Measurements from ENCODE around the gene KRT38.
"Not testable (repeated sequence)": the region's sequence is repeated elsewhere in the genome, so short reads cannot be mapped to it uniquely, and the experiment has no call there.

Gene KRT38

GRCh38 chr17:41444186-41444585, 3.4 kb upstream of the KRT38 start:
- Mint-ChIP-seq H3K27me3 (no peaks in the 10 kb centered on the region), H3K9me3 (no peaks in the 10 kb centered on the region), H3K27ac (no peak overlapping the region), H3K36me3 (no peaks in the 10 kb centered on the region), H3K4me1 (no peaks in the 10 kb centered on the region), H3K4me3 (no peak overlapping the region)

- Mint-ChIP-seq H3K27ac (no peak overlapping the region), H3K36me3 (no peaks in the 10 kb centered on the region), H3K4me1 (no peaks in the 10 kb centered on the region), H3K27me3 (no peaks in the 10 kb centered on the region), H3K4me3 (no peak overlapping the region), H3K9me3 (no peaks in the 10 kb centered on the region)
These were observed 2.0 kb upstream of the KRT38 start for GRCh38 chr17:41442739-41443138.

GRCh38 chr17:41439375-41439774, 1.4 kb downstream of the KRT38 start:
- Mint-ChIP-seq H3K4me3 (no peak overlapping the region), H3K36me3 (no peaks in the 10 kb centered on the region), H3K27me3 (no peaks in the 10 kb centered on the region), H3K27ac (no peak overlapping the region), H3K4me1 (peaks cover 6% of the 10 kb centered on the region), H3K9me3 (no peaks in the 10 kb centered on the region)

- Mint-ChIP-seq H3K9me3 (no peaks in the 10 kb centered on the region), H3K27ac (no peak overlapping the region), H3K36me3 (no peaks in the 10 kb centered on the region), H3K4me1 (peaks cover 7% of the 10 kb centered on the region), H3K4me3 (no peak overlapping the region), H3K27me3 (no peaks in the 10 kb centered on the region)
These were observed 3.0 kb downstream of the KRT38 start for GRCh38 chr17:41437769-41438168.

GRCh38 chr17:41437254-41437653, 3.5 kb downstream of the KRT38 start:
- Mint-ChIP-seq H3K9me3 (no peaks in the 10 kb centered on the region), H3K27me3 (no peaks in the 10 kb centered on the region), H3K4me1 (peaks cover 7% of the 10 kb centered on the region), H3K36me3 (no peaks in the 10 kb centered on the region), H3K27ac (no peak overlapping the region), H3K4me3 (no peak overlapping the region)

GRCh38 chr17:41434415-41434814, 6.4 kb downstream of the KRT38 start:
- Mint-ChIP-seq H3K4me1 (peaks cover 7% of the 10 kb centered on the region), H3K27me3 (peaks cover 3% of the 10 kb centered on the region), H3K9me3 (no peaks in the 10 kb centered on the region), H3K36me3 (no peaks in the 10 kb centered on the region), H3K27ac (peak overlapping the region; percentile 57), H3K4me3 (no peak overlapping the region)

- Mint-ChIP-seq H3K4me3 (no peak overlapping the region), H3K27ac (no peak overlapping the region), H3K36me3 (no peaks in the 10 kb centered on the region), H3K27me3 (peaks cover 3% of the 10 kb centered on the region), H3K9me3 (no peaks in the 10 kb centered on the region), H3K4me1 (peaks cover 7% of the 10 kb centered on the region)
These were observed 6.8 kb downstream of the KRT38 start for GRCh38 chr17:41434005-41434404.

- peaks cover 3% of the 10 kb centered on the region for H3K27me3 Mint-ChIP-seq
- no peak overlapping the region for H3K27ac Mint-ChIP-seq
- no peaks in the 10 kb centered on the region for H3K36me3 Mint-ChIP-seq
- no peaks in the 10 kb centered on the region for H3K9me3 Mint-ChIP-seq
- H3K4me1 Mint-ChIP-seq = peaks cover 7% of the 10 kb centered on the region
- no peak overlapping the region for H3K4me3 Mint-ChIP-seq
These were observed 7.2 kb downstream of the KRT38 start for GRCh38 chr17:41433586-41433985.

- H3K27me3 Mint-ChIP-seq, H3K36me3 Mint-ChIP-seq, H3K4me1 Mint-ChIP-seq, H3K4me3 Mint-ChIP-seq, H3K9me3 Mint-ChIP-seq, H3K27ac Mint-ChIP-seq: not testable (repeated sequence)
These were observed 10.4 kb downstream of the KRT38 start for GRCh38 chr17:41430376-41430775.

- no peaks in the 10 kb centered on the region for H3K36me3 Mint-ChIP-seq
- H3K27ac Mint-ChIP-seq = no peak overlapping the region
- no peaks in the 10 kb centered on the region for H3K9me3 Mint-ChIP-seq
- H3K4me1 Mint-ChIP-seq = peaks cover 4% of the 10 kb centered on the region
- no peak overlapping the region for H3K4me3 Mint-ChIP-seq
- H3K27me3 Mint-ChIP-seq = peaks cover 3% of the 10 kb centered on the region
These were observed 11.1 kb downstream of the KRT38 start for GRCh38 chr17:41429667-41430066.

GRCh38 chr17:41428591-41429291, 12.0 kb downstream of the KRT38 start:
- H3K27me3 Mint-ChIP-seq = peaks cover 3% of the 10 kb centered on the region
- H3K36me3 Mint-ChIP-seq = no peaks in the 10 kb centered on the region
- no peaks in the 10 kb centered on the region for H3K4me1 Mint-ChIP-seq
- H3K27ac Mint-ChIP-seq = no peak overlapping the region
- no peaks in the 10 kb centered on the region for H3K9me3 Mint-ChIP-seq
- H3K4me3 Mint-ChIP-seq = no peak overlapping the region

- Mint-ChIP-seq H3K27ac (no peak within 1 kb of the TSS), H3K4me1 (no peaks in the 10 kb centered on the region), H3K36me3 (no peaks in the 10 kb centered on the region), H3K9me3 (no peaks in the 10 kb centered on the region), H3K27me3 (no peaks in the 10 kb centered on the region), H3K4me3 (no peak within 1 kb of the TSS)
These were observed 16.6 kb downstream of the KRT38 start, which contains the start of gene KRT37 for GRCh38 chr17:41424111-41424635. Gene KRT37 (minus strand): TSS chr17:41424585. CDS start chr17:41424523, 62 bp downstream.

GRCh38 chr17:41422586-41422985, 18.2 kb downstream of the KRT38 start:
- not testable (repeated sequence) for H3K27me3 Mint-ChIP-seq, H3K4me3 Mint-ChIP-seq, H3K27ac Mint-ChIP-seq, H3K36me3 Mint-ChIP-seq, H3K4me1 Mint-ChIP-seq, H3K9me3 Mint-ChIP-seq

- Mint-ChIP-seq H3K4me1 (peaks cover 4% of the 10 kb centered on the region), H3K9me3 (no peaks in the 10 kb centered on the region), H3K27ac (no peak overlapping the region), H3K36me3 (no peaks in the 10 kb centered on the region), H3K4me3 (no peak overlapping the region), H3K27me3 (no peaks in the 10 kb centered on the region)
These were observed 19.2 kb downstream of the KRT38 start for GRCh38 chr17:41421617-41422016.

GRCh38 chr17:41421116-41421515, 19.7 kb downstream of the KRT38 start:
- Mint-ChIP-seq H3K9me3 (no peaks in the 10 kb centered on the region), H3K36me3 (no peaks in the 10 kb centered on the region), H3K27me3 (no peaks in the 10 kb centered on the region), H3K4me3 (no peak overlapping the region), H3K4me1 (peaks cover 4% of the 10 kb centered on the region), H3K27ac (no peak overlapping the region)

GRCh38 chr17:41420134-41420533, 20.6 kb downstream of the KRT38 start:
- Mint-ChIP-seq H3K36me3 (no peaks in the 10 kb centered on the region), H3K27ac (no peak overlapping the region), H3K4me1 (peaks cover 4% of the 10 kb centered on the region), H3K27me3 (no peaks in the 10 kb centered on the region), H3K9me3 (no peaks in the 10 kb centered on the region), H3K4me3 (no peak overlapping the region)

GRCh38 chr17:41419716-41420115, 21.1 kb downstream of the KRT38 start:
- H3K27me3 Mint-ChIP-seq = no peaks in the 10 kb centered on the region
- H3K4me1 Mint-ChIP-seq = peaks cover 4% of the 10 kb centered on the region
- H3K36me3 Mint-ChIP-seq = no peaks in the 10 kb centered on the region
- no peaks in the 10 kb centered on the region for H3K9me3 Mint-ChIP-seq
- no peak overlapping the region for H3K27ac Mint-ChIP-seq
- H3K4me3 Mint-ChIP-seq = no peak overlapping the region

Measured in activated naive CD4-positive, alpha-beta T cell treated with anti-CD3 and anti-CD28 coated beads, Interleukin-2, amount 50 U/mL, for 24 hours (primary cell).